Neural cell (in vitro differentiated cells): Measurements from ENCODE around the gene PPOX. TPM values are rescaled to one million over a fixed set of nuclear protein-coding genes. Genes with fewer than 3 reads are reported as not detected.
A peak's percentile ranks its signal among the peaks of the same experiment; 100 is the strongest.

Experiments used
- H2AFZ ChIP-seq: fragments of 200-600, 300-800 bp; sonication (generic), shearing (Covaris generic); 2 replicates; pipeline ENCODE4 v1.6.0; 2014; ENCODE audit warnings: low read depth, mild to moderate bottlenecking, antibody characterized with exemption, low read length, moderate library complexity
- H3F3A ChIP-seq: fragments of 200-600 bp; shearing (Covaris generic); 2 replicates; pipeline ENCODE4 v1.6.1; 2016; ENCODE audit warnings: mild to moderate bottlenecking, moderate library complexity, mixed read lengths, antibody characterized with exemption, low read length; ENCODE audit not compliant: insufficient read depth, poor library complexity, severe bottlenecking
- H3K27ac ChIP-seq: fragments of 200-600, 300-800 bp; sonication (generic), shearing (Covaris generic); 2 replicates; pipeline ENCODE4 v1.5.1; 2014; ENCODE audit warnings: mild to moderate bottlenecking, low read length, moderate library complexity
- H3K27me3 ChIP-seq: fragments of 300-800, 200-600 bp; sonication (generic), shearing (Covaris generic); 2 replicates; pipeline ENCODE4 v1.6.0; 2014; ENCODE audit warnings: mild to moderate bottlenecking, low read depth, low read length, moderate library complexity; ENCODE audit not compliant: insufficient read depth
- H3K36me3 ChIP-seq: fragments of 300-800, 200-600 bp; sonication (generic), shearing (Covaris generic); 2 replicates; pipeline ENCODE4 v1.5.1; 2014; ENCODE audit warnings: mild to moderate bottlenecking, antibody characterized with exemption, low read length, moderate library complexity; ENCODE audit not compliant: insufficient read depth
- H3K4me2 ChIP-seq: fragments of 300-800, 200-600 bp; sonication (generic), shearing (Covaris generic); 2 replicates; pipeline ENCODE4 v1.6.0; 2014; ENCODE audit warnings: mild to moderate bottlenecking, low read length
- H3K4me3 ChIP-seq: fragments of 300-800, 200-600 bp; sonication (generic), shearing (Covaris generic); 2 replicates; pipeline ENCODE4 v1.5.1; 2014; ENCODE audit warnings: mild to moderate bottlenecking, low read length, moderate library complexity
- H3K79me2 ChIP-seq: fragments of 200-600 bp; shearing (Covaris generic); replicated peaks from 2 replicates; pipeline ENCODE4 v1.6.0; 2014; ENCODE audit warnings: mild to moderate bottlenecking, low read length, moderate library complexity; ENCODE audit not compliant: insufficient read depth
- H3K9ac ChIP-seq: fragments of 300-800, 200-600 bp; sonication (generic), shearing (Covaris generic); 2 replicates; pipeline ENCODE4 v1.6.1; 2016; ENCODE audit warnings: mild to moderate bottlenecking, low read length, mixed read lengths
- H3K9me2 ChIP-seq: fragments of 200-600 bp; shearing (Covaris generic); 2 replicates; pipeline ENCODE4 v1.6.1; 2016; ENCODE audit warnings: mild to moderate bottlenecking, low read length, mixed read lengths; ENCODE audit not compliant: insufficient read depth
- H3K9me3 ChIP-seq: fragments of 200-600, 300-800 bp; sonication (generic), shearing (Covaris generic); 2 replicates; pipeline ENCODE4 v1.6.1; 2016; ENCODE audit warnings: mild to moderate bottlenecking, mixed run types, low read length, moderate library complexity, mixed read lengths
- H4K20me1 ChIP-seq: fragments of 200-600 bp; shearing (Covaris generic); 2 replicates; pipeline ENCODE4 v1.6.1; 2016; ENCODE audit warnings: mild to moderate bottlenecking, mixed run types; ENCODE audit not compliant: insufficient read depth
- CTCF ChIP-seq: fragments of 450-650 bp; IDR thresholded peaks from 2 replicates; pipeline ENCODE4 v1.5.1; 2014; ENCODE audit warnings: antibody characterized with exemption, mild to moderate bottlenecking, moderate library complexity; ENCODE audit not compliant: poor library complexity, severe bottlenecking
- EP300 ChIP-seq: fragments of 450-650 bp; conservative IDR thresholded peaks from 2 replicates; pipeline ENCODE4 v1.6.1; 2014; ENCODE audit warnings: antibody characterized with exemption, mild to moderate bottlenecking, moderate library complexity; ENCODE audit not compliant: poor library complexity, severe bottlenecking
- EZH2 ChIP-seq: fragments of 200-600, 300-800 bp; shearing (Covaris generic), sonication (generic); IDR thresholded peaks from 2 replicates; pipeline ENCODE4 v1.6.1; 2014; ENCODE audit warnings: antibody characterized with exemption, low read length, borderline replicate concordance, mild to moderate bottlenecking; ENCODE audit not compliant: insufficient read depth, poor library complexity, severe bottlenecking
- MXI1 ChIP-seq: fragments of 450-650 bp; conservative IDR thresholded peaks from 2 replicates; pipeline ENCODE4 v1.6.1; 2014; ENCODE audit warnings: antibody characterized with exemption, mild to moderate bottlenecking; ENCODE audit not compliant: poor library complexity, severe bottlenecking
- POLR2AphosphoS5 ChIP-seq: IDR thresholded peaks from 2 replicates; pipeline ENCODE4 v1.6.1; 2012
- RAD21 ChIP-seq: fragments of 450-650 bp; conservative IDR thresholded peaks from 2 replicates; pipeline ENCODE4 v1.6.1; 2014; ENCODE audit warnings: antibody characterized with exemption, mild to moderate bottlenecking, moderate library complexity
- REST ChIP-seq: IDR thresholded peaks from 2 replicates; pipeline ENCODE4 v1.6.1; 2012; ENCODE audit warnings: borderline replicate concordance
- SMC3 ChIP-seq: fragments of 450-650 bp; conservative IDR thresholded peaks from 2 replicates; pipeline ENCODE4 v1.6.1; 2014; ENCODE audit warnings: antibody characterized with exemption, mild to moderate bottlenecking, moderate library complexity; ENCODE audit not compliant: poor library complexity
- TAF1 ChIP-seq: IDR thresholded peaks from 2 replicates; pipeline ENCODE4 v1.6.1; 2012; ENCODE audit warnings: low read depth
- polyA plus RNA-seq: library from polyadenylated mRNA; depleted of rRNA; stranded (reverse); fragments of >200 nt; gene quantifications from 2 replicates; pipeline ENCODE4 v1.2.3, GENCODE V29; 2014

PPOX gene
- polyA plus RNA-seq, 1 donor from 2014 or later = 93.9 TPM

- no peaks in the 10 kb centered on the region for H3K9me2 ChIP-seq
- no peaks in the 10 kb centered on the region for H3K27me3 ChIP-seq
- H3K4me3 ChIP-seq = peak overlapping the region; percentile 78
- H4K20me1 ChIP-seq = no peaks in the 10 kb centered on the region
- TF ChIP-seq RAD21 (no peak), EZH2 (no peak), EP300 (no peak)
- H3K79me2 ChIP-seq = peaks cover 6% of the 10 kb centered on the region
- H3K9ac ChIP-seq = peak overlapping the region; percentile 81
- peak overlapping the region; percentile 49 for H3K4me2 ChIP-seq
- peak overlapping the region; percentile 54 for H2AFZ ChIP-seq
- no peaks in the 10 kb centered on the region for H3K9me3 ChIP-seq
- H3K36me3 ChIP-seq = no peaks in the 10 kb centered on the region
- no peaks in the 10 kb centered on the region for H3F3A ChIP-seq
- peak overlapping the region; percentile 63 for H3K27ac ChIP-seq
These were observed 11.7 kb downstream of the PPOX start for GRCh38 chr1:161177936-161178244.

- Histone ChIP-seq H3K27ac (no peak overlapping the region), H3K36me3 (no peaks in the 10 kb centered on the region), H2AFZ (no peak overlapping the region), H3K4me2 (no peak overlapping the region), H3K4me3 (no peak overlapping the region), H3K9ac (no peak overlapping the region), H3K79me2 (peaks cover 6% of the 10 kb centered on the region), H4K20me1 (no peaks in the 10 kb centered on the region), H3K9me2 (no peaks in the 10 kb centered on the region), H3K9me3 (no peaks in the 10 kb centered on the region), H3F3A (no peaks in the 10 kb centered on the region), H3K27me3 (no peaks in the 10 kb centered on the region)
- TF ChIP-seq MXI1 = no peak
- no peak for TF ChIP-seq SMC3
- no peak for TF ChIP-seq REST
These were observed 13.5 kb downstream of the PPOX start for GRCh38 chr1:161179698-161180097.

GRCh38 chr1:161180639-161181038 lies 14.4 kb downstream of the PPOX start:
- Histone ChIP-seq H3K4me3 (no peak overlapping the region), H3K36me3 (no peaks in the 10 kb centered on the region), H4K20me1 (no peaks in the 10 kb centered on the region), H3F3A (no peaks in the 10 kb centered on the region), H3K79me2 (peaks cover 6% of the 10 kb centered on the region), H3K9me3 (no peaks in the 10 kb centered on the region), H3K9me2 (no peaks in the 10 kb centered on the region), H3K9ac (no peak overlapping the region), H2AFZ (no peak overlapping the region), H3K4me2 (no peak overlapping the region), H3K27me3 (no peaks in the 10 kb centered on the region), H3K27ac (no peak overlapping the region)
- no peak for TF ChIP-seq SMC3
- TF ChIP-seq RAD21 = no peak
- no peak for TF ChIP-seq MXI1
- no peak for TF ChIP-seq EZH2
- TF ChIP-seq REST = no peak
- TF ChIP-seq CTCF = no peak
- no peak for TF ChIP-seq TAF1
- no peak for TF ChIP-seq POLR2AphosphoS5
- no peak for TF ChIP-seq EP300
